H1 (cell line): ENCODE measurements around the gene NDUFA8. TPM values are rescaled to one million over a fixed set of nuclear protein-coding genes. Genes with fewer than 3 reads are reported as not detected.

Experiments used
- ASH2L ChIP-seq: fragments of 200-600, 300-600 bp; sonication (generic); IDR thresholded peaks from one replicate; pipeline ENCODE4 v1.7.1; 2017; ENCODE audit warnings: low read length
- EP300 ChIP-seq, 2 experiments: IDR thresholded peaks; 1 replicate in 1 of 2; 2 replicates in 1 of 2; pipeline ENCODE4 v1.6.1; 2011 to 2012; ENCODE audit warnings: low read depth in 2 of 2, low read length in 2 of 2, mild to moderate bottlenecking in 2 of 2, borderline replicate concordance in 1 of 2, inconsistent platforms in 1 of 2, moderate library complexity in 1 of 2
- POLR2A ChIP-seq, 2 experiments: IDR thresholded peaks; 1 replicate in 1 of 2; 2 replicates in 1 of 2; pipeline ENCODE4 v1.6.1; 2011; ENCODE audit warnings: low read depth in 2 of 2, low read length in 2 of 2, mild to moderate bottlenecking in 2 of 2; ENCODE audit errors: control extremely low read depth in 1 of 2
- POU5F1 ChIP-seq: IDR thresholded peaks from 2 replicates; pipeline ENCODE4 v1.6.1; 2011; ENCODE audit warnings: low read depth, mild to moderate bottlenecking, low read length, moderate library complexity
- SAP30 ChIP-seq: fragments of 300-600 bp; sonication (generic); IDR thresholded peaks from 2 replicates; pipeline ENCODE4 v1.7.1; 2012; ENCODE audit warnings: low read length, moderate library complexity, mild to moderate bottlenecking, inconsistent platforms; ENCODE audit not compliant: insufficient read depth, insufficient replicate concordance
- SP4 ChIP-seq: IDR thresholded peaks from 2 replicates; pipeline ENCODE4 v1.6.1; 2012; ENCODE audit warnings: low read length, inconsistent platforms
- polyA plus RNA-seq, 7 experiments: library from polyadenylated mRNA; depleted of rRNA in 3 of 7; stranded (reverse) in 5 of 7; unstranded in 2 of 7; fragments of >200 nt in 5 of 7; fragments of 200-250 nt in 2 of 7; gene quantifications; 1 replicate in 5 of 7; 2 replicates in 1 of 7; 4 replicates in 1 of 7; pipeline versions ENCODE4 v1.2.1 to v1.2.3, GENCODE V29; 2011 to 2013; ENCODE audit warnings: missing spikeins in 2 of 7, mixed read lengths in 2 of 7
- total RNA-seq: library from RNA; stranded (reverse); fragmentation: NEBNext Ultra II Directional; extraction: Animal tissue kit (Norgen Biotek cat#: 25700); gene quantifications from 2 replicates; pipeline ENCODE4 v1.2.1, GENCODE V29; 2021
- TF ChIP-seq, protein P1 (sequence below): IDR thresholded peaks from 2 replicates; pipeline ENCODE4 v1.6.1; 2011; ENCODE audit warnings: low read length, improper control_type of control experiment
- TF ChIP-seq, protein P2 (sequence below), 3 experiments: IDR thresholded peaks; 1 replicate in 2 of 3; 2 replicates in 1 of 3; pipeline versions ENCODE4 v1.5.1 to v1.6.1; 2011; ENCODE audit warnings: low read length in 3 of 3, mild to moderate bottlenecking in 3 of 3, inconsistent platforms in 2 of 3, low read depth in 1 of 3, moderate library complexity in 1 of 3; ENCODE audit not compliant: insufficient read depth in 1 of 3; ENCODE audit errors: control extremely low read depth in 1 of 3

NDUFA8 gene
- total and polyA plus RNA-seq, 2 of the 8 experiments (the other 6 are each of a cell fraction or from before 2014, with no cell fraction given), result 61.0 to 73.8 TPM

DNA sequence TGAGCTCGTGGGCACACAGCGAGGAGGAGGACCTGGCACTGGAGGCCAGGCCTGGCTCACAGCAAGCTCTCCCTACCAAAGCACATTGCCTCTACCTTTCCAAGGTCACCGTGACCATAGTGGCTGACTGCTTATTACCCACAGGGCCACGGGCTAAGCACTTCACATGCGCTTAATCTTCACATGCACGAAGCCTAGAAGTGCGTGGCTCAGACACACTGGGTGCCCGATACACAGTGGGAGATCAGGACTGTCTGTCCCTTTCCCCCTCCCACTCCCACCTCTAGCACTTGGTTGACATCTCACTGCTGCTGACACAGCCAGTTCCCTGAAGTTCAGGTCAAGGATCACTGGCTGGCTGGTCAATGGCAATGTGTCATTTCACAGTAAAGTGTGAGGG is 45.6 kb upstream of the NDUFA8 start (continued):
- TF ChIP-seq, protein P1, sequence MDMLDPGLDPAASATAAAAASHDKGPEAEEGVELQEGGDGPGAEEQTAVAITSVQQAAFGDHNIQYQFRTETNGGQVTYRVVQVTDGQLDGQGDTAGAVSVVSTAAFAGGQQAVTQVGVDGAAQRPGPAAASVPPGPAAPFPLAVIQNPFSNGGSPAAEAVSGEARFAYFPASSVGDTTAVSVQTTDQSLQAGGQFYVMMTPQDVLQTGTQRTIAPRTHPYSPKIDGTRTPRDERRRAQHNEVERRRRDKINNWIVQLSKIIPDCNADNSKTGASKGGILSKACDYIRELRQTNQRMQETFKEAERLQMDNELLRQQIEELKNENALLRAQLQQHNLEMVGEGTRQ, result no peak
- no peak for TF ChIP-seq ASH2L
- TF ChIP-seq, protein P2, sequence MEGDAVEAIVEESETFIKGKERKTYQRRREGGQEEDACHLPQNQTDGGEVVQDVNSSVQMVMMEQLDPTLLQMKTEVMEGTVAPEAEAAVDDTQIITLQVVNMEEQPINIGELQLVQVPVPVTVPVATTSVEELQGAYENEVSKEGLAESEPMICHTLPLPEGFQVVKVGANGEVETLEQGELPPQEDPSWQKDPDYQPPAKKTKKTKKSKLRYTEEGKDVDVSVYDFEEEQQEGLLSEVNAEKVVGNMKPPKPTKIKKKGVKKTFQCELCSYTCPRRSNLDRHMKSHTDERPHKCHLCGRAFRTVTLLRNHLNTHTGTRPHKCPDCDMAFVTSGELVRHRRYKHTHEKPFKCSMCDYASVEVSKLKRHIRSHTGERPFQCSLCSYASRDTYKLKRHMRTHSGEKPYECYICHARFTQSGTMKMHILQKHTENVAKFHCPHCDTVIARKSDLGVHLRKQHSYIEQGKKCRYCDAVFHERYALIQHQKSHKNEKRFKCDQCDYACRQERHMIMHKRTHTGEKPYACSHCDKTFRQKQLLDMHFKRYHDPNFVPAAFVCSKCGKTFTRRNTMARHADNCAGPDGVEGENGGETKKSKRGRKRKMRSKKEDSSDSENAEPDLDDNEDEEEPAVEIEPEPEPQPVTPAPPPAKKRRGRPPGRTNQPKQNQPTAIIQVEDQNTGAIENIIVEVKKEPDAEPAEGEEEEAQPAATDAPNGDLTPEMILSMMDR (IDR thresholded peaks at IDR 0.05; ENCODE audit: control extremely low read depth in 1 of 3, insufficient read depth in 1 of 3, low read depth in 1 of 3, low read length in 3 of 3), result no peak
- TF ChIP-seq POLR2A (IDR thresholded peaks at IDR 0.05; ENCODE audit: control extremely low read depth in 1 of 2, low read depth in 2 of 2, low read length in 2 of 2), result no peak
- no peak for TF ChIP-seq POU5F1
- no peak for TF ChIP-seq SP4
- no peak for TF ChIP-seq SAP30
- TF ChIP-seq EP300 (IDR thresholded peaks at IDR 0.05; ENCODE audit: borderline replicate concordance in 1 of 2, low read depth in 2 of 2, low read length in 2 of 2), result no peak
- TF ChIP-seq, all 59 proteins: peak for 0
